Activated B cell treated with CpG ODN at 0.5 μM for 24 hours (primary cell): ENCODE measurements around the gene SUMF1. TPM values are rescaled to one million over a fixed set of nuclear protein-coding genes. Genes with fewer than 3 reads are reported as not detected.

Experiments
- ATAC-seq: fragments of 200-7000 bp; cut with Tn5 transposase; one replicate; pipeline ENCODE4 v1.10.0; 2021; ENCODE audit warnings: low read depth, mild to moderate bottlenecking, moderate library complexity
- CTCF ChIA-PET: fragments of 350-600 bp; sonication (Branson Sonifier 250); formaldehyde crosslinking; loops from one replicate; lab custom pipeline; 2021; ENCODE audit warnings: antibody characterized with exemption; lab: Charles Lee
- POLR2A ChIA-PET: fragments of 350-600 bp; sonication (Branson Sonifier 250); formaldehyde crosslinking; loops from one replicate; lab custom pipeline; 2021; ENCODE audit warnings: antibody characterized with exemption; lab: Charles Lee
- DNase-seq: peaks from one replicate; pipeline ENCODE4 v3.0.0; 2022
- H3K27ac Mint-ChIP-seq: one replicate; pipeline ENCODE4 v1.8.0; 2020; ENCODE audit warnings: mixed read lengths
- H3K27me3 Mint-ChIP-seq: one replicate; pipeline ENCODE4 v1.8.0; 2021; ENCODE audit warnings: mixed read lengths
- H3K36me3 Mint-ChIP-seq: one replicate; pipeline ENCODE4 v1.8.0; 2021; ENCODE audit warnings: low read depth, mixed read lengths
- H3K4me1 Mint-ChIP-seq: one replicate; pipeline ENCODE4 v1.8.0; 2021; ENCODE audit warnings: mixed read lengths
- H3K4me3 Mint-ChIP-seq: one replicate; pipeline ENCODE4 v1.8.0; 2020; ENCODE audit warnings: mild to moderate bottlenecking, mixed read lengths
- H3K9me3 Mint-ChIP-seq: one replicate; pipeline ENCODE4 v1.8.0; 2020; ENCODE audit warnings: mixed read lengths
- intact Hi-C: fragments of 100-400 bp; cut with micrococcal nuclease; formaldehyde crosslinking; loops from one replicate; pipeline ENCODE4 v1.15.1; 2024
- total RNA-seq: library from RNA; stranded (reverse); gene quantifications from 2 replicates; pipeline ENCODE4 v1.2.3, GENCODE V29; 2022
- TF ChIP-seq, protein P1 (sequence below): fragments of 200-600 bp; IDR thresholded peaks from one replicate; pipeline ENCODE4 v1.8.0; 2022; ENCODE audit warnings: antibody characterized with exemption, mild to moderate bottlenecking

The SUMF1 gene
- total RNA-seq, 1 donor from 2014 or later = 20.7 TPM

DNA sequence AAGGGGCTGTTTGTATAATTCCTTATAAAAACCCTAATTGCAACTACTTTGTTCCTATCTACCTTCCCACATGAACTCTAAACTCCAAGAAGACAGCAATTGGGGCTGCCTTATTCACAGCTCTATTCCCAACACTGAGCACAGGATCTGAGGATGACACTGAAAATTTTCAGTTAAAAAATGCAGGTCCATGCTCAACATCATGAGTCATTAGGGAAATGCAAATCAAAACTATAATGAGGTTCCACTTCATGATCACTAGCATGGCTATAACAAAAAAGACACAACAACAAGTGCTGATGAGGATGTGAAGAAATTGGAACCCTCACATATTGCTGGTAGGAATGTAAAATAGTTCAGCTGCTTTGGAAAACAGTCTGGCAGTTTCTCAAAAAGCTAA lies 12.9 kb downstream of the SUMF1 start:
- Mint-ChIP-seq H3K27ac (no peak overlapping the region), H3K4me1 (peaks cover 3% of the 10 kb centered on the region), H3K27me3 (no peaks in the 10 kb centered on the region), H3K4me3 (no peak overlapping the region), H3K9me3 (no peaks in the 10 kb centered on the region), H3K36me3 (peaks cover 30% of the 10 kb centered on the region)
- POLR2A ChIA-PET = no interaction called here
- CTCF ChIA-PET = no interaction called here
- ATAC-seq = no peak
- intact Hi-C loops = no loop called here
- TF ChIP-seq, protein P1, sequence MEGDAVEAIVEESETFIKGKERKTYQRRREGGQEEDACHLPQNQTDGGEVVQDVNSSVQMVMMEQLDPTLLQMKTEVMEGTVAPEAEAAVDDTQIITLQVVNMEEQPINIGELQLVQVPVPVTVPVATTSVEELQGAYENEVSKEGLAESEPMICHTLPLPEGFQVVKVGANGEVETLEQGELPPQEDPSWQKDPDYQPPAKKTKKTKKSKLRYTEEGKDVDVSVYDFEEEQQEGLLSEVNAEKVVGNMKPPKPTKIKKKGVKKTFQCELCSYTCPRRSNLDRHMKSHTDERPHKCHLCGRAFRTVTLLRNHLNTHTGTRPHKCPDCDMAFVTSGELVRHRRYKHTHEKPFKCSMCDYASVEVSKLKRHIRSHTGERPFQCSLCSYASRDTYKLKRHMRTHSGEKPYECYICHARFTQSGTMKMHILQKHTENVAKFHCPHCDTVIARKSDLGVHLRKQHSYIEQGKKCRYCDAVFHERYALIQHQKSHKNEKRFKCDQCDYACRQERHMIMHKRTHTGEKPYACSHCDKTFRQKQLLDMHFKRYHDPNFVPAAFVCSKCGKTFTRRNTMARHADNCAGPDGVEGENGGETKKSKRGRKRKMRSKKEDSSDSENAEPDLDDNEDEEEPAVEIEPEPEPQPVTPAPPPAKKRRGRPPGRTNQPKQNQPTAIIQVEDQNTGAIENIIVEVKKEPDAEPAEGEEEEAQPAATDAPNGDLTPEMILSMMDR = no peak
- no peak for DNase-seq

DNA sequence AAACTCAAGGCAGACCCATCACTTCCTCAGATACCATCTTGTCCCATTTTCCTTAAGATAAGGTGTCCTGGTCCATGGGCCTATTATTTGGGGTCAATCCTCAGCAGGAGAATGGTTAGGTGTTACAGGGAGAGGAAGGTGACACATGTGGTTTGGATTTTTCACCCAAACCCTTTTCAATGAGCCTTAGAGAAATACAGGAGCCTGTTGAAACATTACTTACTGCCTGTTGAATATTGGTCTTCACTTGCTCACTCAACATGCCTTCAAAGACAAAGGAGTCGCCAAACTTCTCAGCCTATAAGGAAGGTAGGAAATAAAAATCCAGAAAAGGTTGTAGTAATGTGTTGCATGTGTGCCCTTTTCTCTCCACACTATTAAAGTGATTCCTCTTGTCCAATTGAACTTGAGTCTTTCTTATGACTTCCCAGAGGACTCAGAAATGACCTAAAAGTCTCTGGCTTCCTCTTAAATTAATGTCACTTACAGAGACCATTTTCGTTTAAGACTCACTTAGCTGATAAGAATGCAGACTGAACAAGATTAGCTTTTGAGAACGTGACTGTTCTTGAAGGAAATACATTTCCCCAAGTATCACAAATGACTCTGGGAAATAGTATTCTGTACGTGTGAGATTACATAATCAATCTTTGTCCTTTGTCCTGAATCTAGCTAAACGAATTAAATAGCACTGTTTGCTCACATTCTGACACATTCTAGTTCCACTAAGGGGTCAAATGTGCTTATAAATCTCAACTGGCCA lies 17.8 kb downstream of the SUMF1 start:
- H3K36me3 Mint-ChIP-seq = peaks cover 73% of the 10 kb centered on the region
- ATAC-seq = no peak
- CTCF ChIA-PET = no interaction called here

DNA sequence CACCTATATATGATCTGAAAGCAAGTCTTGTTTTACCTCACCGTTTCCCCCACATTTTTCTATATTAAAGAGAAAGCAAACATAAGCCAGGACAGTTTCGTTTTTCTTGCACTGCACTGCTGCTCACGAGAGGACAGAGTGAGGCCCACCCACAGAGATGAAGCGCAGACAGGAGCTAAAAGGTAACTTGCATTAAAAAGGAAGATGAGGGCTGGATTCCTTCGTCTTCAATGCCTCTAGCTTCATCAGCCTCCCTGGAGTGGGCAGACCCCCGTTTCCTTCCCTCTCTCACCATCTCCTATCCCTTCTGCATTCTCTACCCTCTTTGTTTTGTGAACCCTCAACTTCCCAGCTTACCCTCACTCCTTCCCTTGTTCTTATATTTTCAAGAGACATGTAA lies 18.9 kb downstream of the SUMF1 start:
- ATAC-seq (no peak), DNase-seq (no peak)
- no peaks in the 10 kb centered on the region for H3K9me3 Mint-ChIP-seq
- TF ChIP-seq, protein P1 = no peak
- H3K4me3 Mint-ChIP-seq = no peak overlapping the region
- POLR2A ChIA-PET = no interaction called here
- no peak overlapping the region for H3K27ac Mint-ChIP-seq
- intact Hi-C loops = no loop called here
- CTCF ChIA-PET = interaction anchor here (0.6 kb wide), 1 partner anchor 1277 kb away, joined by 5 read pairs; no protein-coding TSS in a partner anchor
- H3K4me1 Mint-ChIP-seq = no peaks in the 10 kb centered on the region
- H3K27me3 Mint-ChIP-seq = no peaks in the 10 kb centered on the region
- peaks cover 77% of the 10 kb centered on the region for H3K36me3 Mint-ChIP-seq

More for the DNA sequence above, 17.8 kb downstream of the SUMF1 start:
- no peak overlapping the region for H3K4me3 Mint-ChIP-seq
- no peaks in the 10 kb centered on the region for H3K27me3 Mint-ChIP-seq
- POLR2A ChIA-PET = no interaction called here
- H3K27ac Mint-ChIP-seq = no peak overlapping the region
- TF ChIP-seq, protein P1 = no peak
- intact Hi-C loops = no loop called here
- peaks cover 2% of the 10 kb centered on the region for H3K4me1 Mint-ChIP-seq
- DNase-seq = no peak
- no peaks in the 10 kb centered on the region for H3K9me3 Mint-ChIP-seq

DNA sequence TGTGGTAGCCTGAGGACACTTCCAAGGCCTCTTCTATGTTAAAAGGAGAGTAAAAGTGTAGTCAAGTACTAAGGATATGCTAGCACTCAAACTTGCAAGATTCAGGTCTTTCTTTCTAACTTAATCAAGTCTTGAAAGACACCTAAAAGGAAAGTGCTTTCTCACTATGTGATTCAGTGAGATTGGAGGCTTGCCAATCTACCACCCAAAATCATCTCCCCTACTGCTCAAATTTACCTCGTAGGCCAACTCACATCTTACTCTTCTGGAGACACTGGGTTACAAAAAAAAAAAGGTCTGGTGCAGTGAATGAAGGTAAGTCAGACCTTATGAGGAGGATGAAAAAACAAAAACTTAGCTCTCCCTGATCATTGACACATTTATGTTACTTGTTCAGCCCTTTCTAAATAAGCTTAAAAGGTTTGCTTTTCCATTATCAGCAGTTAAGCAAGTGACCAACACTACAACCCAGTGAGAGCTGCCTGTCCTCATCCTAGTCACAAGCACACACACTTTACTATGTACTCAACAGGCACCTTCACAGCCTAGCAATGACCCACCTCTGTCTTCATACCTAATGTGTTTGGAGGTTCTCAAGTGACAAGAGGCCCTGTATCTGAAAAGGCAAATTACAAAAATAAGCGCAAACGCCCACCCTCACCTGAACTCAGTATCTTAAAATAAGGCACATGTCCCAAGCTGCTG lies 19.6 kb downstream of the SUMF1 start:
- no peaks in the 10 kb centered on the region for H3K4me1 Mint-ChIP-seq
- no peak overlapping the region for H3K27ac Mint-ChIP-seq
- no peaks in the 10 kb centered on the region for H3K9me3 Mint-ChIP-seq
- TF ChIP-seq, protein P1 = no peak
- ATAC-seq = no peak
- peaks cover 75% of the 10 kb centered on the region for H3K36me3 Mint-ChIP-seq
- intact Hi-C loops = no loop called here
- DNase-seq = no peak
- ChIA-PET POLR2A (no interaction called here), CTCF (interaction anchor here (0.6 kb wide), 1 partner anchor 1276 kb away, joined by 5 read pairs; no protein-coding TSS in a partner anchor)
- H3K4me3 Mint-ChIP-seq = no peak overlapping the region
- no peaks in the 10 kb centered on the region for H3K27me3 Mint-ChIP-seq

DNA sequence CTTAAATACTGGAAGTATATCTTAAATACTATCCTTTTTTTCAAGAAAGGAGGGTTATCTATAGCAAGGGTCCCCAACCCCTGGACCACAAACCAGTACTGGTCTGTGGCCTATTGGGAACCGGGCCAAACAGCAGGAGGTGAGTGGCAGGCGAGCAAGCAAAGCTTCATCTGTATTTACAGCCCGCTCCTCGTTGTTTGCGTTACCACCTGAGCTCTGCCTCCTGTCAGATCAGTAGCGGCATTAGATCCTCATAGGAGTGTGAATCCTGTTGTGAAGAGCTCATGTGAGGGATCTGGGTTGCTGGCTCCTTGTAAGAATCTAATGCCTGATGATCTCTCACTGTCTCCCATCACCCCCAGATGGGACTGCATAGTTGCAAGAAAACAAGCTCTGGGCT lies 26.1 kb downstream of the SUMF1 start:
- no peaks in the 10 kb centered on the region for H3K27me3 Mint-ChIP-seq
- no peak overlapping the region for H3K27ac Mint-ChIP-seq
- CTCF ChIA-PET = no interaction called here
- TF ChIP-seq, protein P1 = no peak
- no peaks in the 10 kb centered on the region for H3K4me1 Mint-ChIP-seq
- ATAC-seq (no peak), DNase-seq (no peak)
- peaks cover 40% of the 10 kb centered on the region for H3K36me3 Mint-ChIP-seq
- intact Hi-C loops = no loop called here
- H3K9me3 Mint-ChIP-seq = no peaks in the 10 kb centered on the region
- POLR2A ChIA-PET = no interaction called here
- H3K4me3 Mint-ChIP-seq = no peak overlapping the region
